HUES64 (cell line): ENCODE results near the gene PRG2.

ENCODE experiments used
- H3K27ac ChIP-seq: 2 replicates; pipeline ENCODE4 v1.7.0; 2013; ENCODE audit warnings: low read depth, low read length, inconsistent platforms
- H3K27me3 ChIP-seq: 2 replicates; pipeline ENCODE4 v1.6.1; 2013; ENCODE audit warnings: mild to moderate bottlenecking, low read length; ENCODE audit not compliant: insufficient read depth
- H3K36me3 ChIP-seq: 2 replicates; pipeline ENCODE4 v1.6.1; 2013; ENCODE audit warnings: mild to moderate bottlenecking, low read length; ENCODE audit not compliant: insufficient read depth
- H3K4me1 ChIP-seq: 2 replicates; pipeline ENCODE4 v1.6.1; 2013; ENCODE audit warnings: mild to moderate bottlenecking, low read length, moderate library complexity; ENCODE audit not compliant: insufficient read depth
- H3K4me3 ChIP-seq: 2 replicates; pipeline ENCODE4 v1.5.1; 2013; ENCODE audit warnings: mild to moderate bottlenecking, low read length, moderate library complexity
- H3K9ac ChIP-seq: 2 replicates; pipeline ENCODE4 v1.6.1; 2013; ENCODE audit warnings: mild to moderate bottlenecking, low read depth, low read length
- H3K9me3 ChIP-seq: 2 replicates; pipeline ENCODE4 v1.6.1; 2013; ENCODE audit warnings: low read depth, low read length; ENCODE audit not compliant: insufficient read depth
- WGBS: fragments of 150-250, 120-280 bp; methylation state at CpG from one replicate; pipeline ENCODE4 v1.1.7; 2013; ENCODE audit warnings: missing lambda C conversion rate; 5-methylcytosine and 5-hydroxymethylcytosine counted together

PRG2 gene

GRCh38 chr11:57392763-57393105 lies 2.3 kb upstream of the PRG2 start:
- H3K36me3 ChIP-seq: no peaks in the 10 kb centered on the region
- no peak overlapping the region for H3K9ac ChIP-seq
- no peaks in the 10 kb centered on the region for H3K9me3 ChIP-seq
- no peak overlapping the region for H3K4me3 ChIP-seq
- 94% methylated on average over 4 of the region's 4 CpGs for WGBS
- H3K4me1 ChIP-seq: no peaks in the 10 kb centered on the region
- no peak overlapping the region for H3K27ac ChIP-seq
- 0 out of 2 replicates have a peak, but pooled peaks cover 4% of the 10 kb centered on the region for H3K27me3 ChIP-seq

GRCh38 chr11:57392066-57392762 lies 1.8 kb upstream of the PRG2 start:
- Histone ChIP-seq H3K9ac (no peak overlapping the region), H3K27me3 (peaks cover 4% of the 10 kb centered on the region; the same call in 1 of the 2 replicates), H3K27ac (no peak overlapping the region), H3K4me3 (no peak overlapping the region), H3K9me3 (no peaks in the 10 kb centered on the region), H3K36me3 (no peaks in the 10 kb centered on the region), H3K4me1 (no peaks in the 10 kb centered on the region)
- WGBS: 76% methylated on average over 4 of the region's 8 CpGs

GRCh38 chr11:57391539-57391938 lies 1.1 kb upstream of the PRG2 start:
- H3K4me1 ChIP-seq: no peaks in the 10 kb centered on the region
- H3K36me3 ChIP-seq: no peaks in the 10 kb centered on the region
- no peak overlapping the region for H3K9ac ChIP-seq
- H3K4me3 ChIP-seq: no peak overlapping the region
- 86% methylated on average over 2 of the region's 2 CpGs for WGBS
- no peaks in the 10 kb centered on the region for H3K9me3 ChIP-seq
- H3K27me3 ChIP-seq: peaks cover 4% of the 10 kb centered on the region; the same call in 1 of the 2 replicates
- no peak overlapping the region for H3K27ac ChIP-seq

- Histone ChIP-seq H3K4me1 (no peaks in the 10 kb centered on the region), H3K9me3 (no peaks in the 10 kb centered on the region), H3K27me3 (peaks cover 4% of the 10 kb centered on the region; the same call in 1 of the 2 replicates), H3K27ac (no peak overlapping the region), H3K9ac (no peak overlapping the region), H3K36me3 (no peaks in the 10 kb centered on the region), H3K4me3 (no peak overlapping the region)
- 88% methylated on average over 2 of the region's 3 CpGs for WGBS
These were observed 661 bp upstream of the PRG2 start for GRCh38 chr11:57391111-57391510.

- Histone ChIP-seq H3K4me3 (no peak overlapping the region), H3K36me3 (no peaks in the 10 kb centered on the region), H3K27me3 (peaks cover 4% of the 10 kb centered on the region; the same call in 1 of the 2 replicates), H3K9ac (no peak overlapping the region), H3K27ac (no peak overlapping the region), H3K9me3 (no peaks in the 10 kb centered on the region), H3K4me1 (no peaks in the 10 kb centered on the region)
- 86% methylated on average over 16 of the region's 16 CpGs for WGBS
These were observed 3.0 kb downstream of the PRG2 start for GRCh38 chr11:57387289-57388030.

GRCh38 chr11:57386178-57386940 lies 4.1 kb downstream of the PRG2 start:
- no peak overlapping the region for H3K27ac ChIP-seq
- peaks cover 4% of the 10 kb centered on the region; the same call in 1 of the 2 replicates for H3K27me3 ChIP-seq
- no peak overlapping the region for H3K4me3 ChIP-seq
- H3K36me3 ChIP-seq: no peaks in the 10 kb centered on the region
- no peaks in the 10 kb centered on the region for H3K9me3 ChIP-seq
- no peaks in the 10 kb centered on the region for H3K4me1 ChIP-seq
- WGBS: 86% methylated on average over 4 of the region's 5 CpGs
- H3K9ac ChIP-seq: no peak overlapping the region

- H3K9ac ChIP-seq: no peak within 1 kb of the TSS
These were observed 9.5 kb downstream of the PRG2 start, which contains the start of gene PRG3 for GRCh38 chr11:57380975-57381374. PRG3 (minus strand) TSS chr11:57381150; CDS start chr11:57380708, 442 bp downstream.

GRCh38 chr11:57379732-57380131 lies 10.7 kb downstream of the PRG2 start:
- WGBS: 30% methylated on average over 10 of the region's 10 CpGs
- Histone ChIP-seq H3K27ac (no peak overlapping the region), H3K9ac (no peak overlapping the region), H3K4me3 (no peak overlapping the region), H3K9me3 (no peaks in the 10 kb centered on the region), H3K4me1 (no peaks in the 10 kb centered on the region), H3K36me3 (no peaks in the 10 kb centered on the region), H3K27me3 (peaks cover 5% of the 10 kb centered on the region)

More at GRCh38 chr11:57380975-57381374, 9.5 kb downstream of the PRG2 start, which contains the start of gene PRG3:
- Histone ChIP-seq H3K4me1 (no peaks in the 10 kb centered on the region), H3K4me3 (no peak within 1 kb of the TSS), H3K27ac (no peak within 1 kb of the TSS), H3K36me3 (no peaks in the 10 kb centered on the region), H3K27me3 (peaks cover 5% of the 10 kb centered on the region), H3K9me3 (no peaks in the 10 kb centered on the region)
- WGBS: 71% methylated on average over 2 of the region's 2 CpGs

GRCh38 chr11:57378186-57378585 lies 12.3 kb downstream of the PRG2 start:
- Histone ChIP-seq H3K9me3 (no peaks in the 10 kb centered on the region), H3K4me3 (no peak overlapping the region), H3K36me3 (no peaks in the 10 kb centered on the region), H3K27me3 (peaks cover 5% of the 10 kb centered on the region), H3K4me1 (no peaks in the 10 kb centered on the region), H3K9ac (no peak overlapping the region), H3K27ac (no peak overlapping the region)

GRCh38 chr11:57377107-57377506 lies 13.3 kb downstream of the PRG2 start:
- H3K4me1 ChIP-seq: no peaks in the 10 kb centered on the region
- peaks cover 5% of the 10 kb centered on the region for H3K27me3 ChIP-seq
- H3K9me3 ChIP-seq: no peaks in the 10 kb centered on the region
- H3K9ac ChIP-seq: no peak overlapping the region
- no peaks in the 10 kb centered on the region for H3K36me3 ChIP-seq
- no peak overlapping the region; the same call in 1 of the 2 replicates for H3K4me3 ChIP-seq
- 77% methylated on average over 5 of the region's 5 CpGs for WGBS
- no peak overlapping the region for H3K27ac ChIP-seq
